ENCODE results near the gene EIF4G3.

DNA sequence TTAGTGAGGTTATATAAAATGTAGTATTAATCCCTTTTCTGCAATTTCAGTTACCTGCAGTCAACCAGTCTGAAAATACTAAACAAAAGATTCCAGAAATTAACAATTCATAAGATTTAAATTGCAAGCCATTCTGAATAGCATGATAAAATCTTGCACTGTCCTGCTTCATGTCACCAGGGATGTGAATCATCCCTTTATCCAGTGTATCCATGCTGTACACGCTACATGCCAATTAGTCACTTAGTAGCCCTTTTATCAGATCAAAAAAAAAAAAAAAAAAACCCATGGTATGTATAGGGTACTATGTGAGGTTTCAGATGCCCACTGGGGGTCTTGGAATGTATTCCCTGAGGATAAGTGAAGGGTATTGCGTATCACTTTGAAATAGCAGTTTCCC lies 198.3 kb downstream of the EIF4G3 start:
- TF ChIP-seq, protein P1, sequence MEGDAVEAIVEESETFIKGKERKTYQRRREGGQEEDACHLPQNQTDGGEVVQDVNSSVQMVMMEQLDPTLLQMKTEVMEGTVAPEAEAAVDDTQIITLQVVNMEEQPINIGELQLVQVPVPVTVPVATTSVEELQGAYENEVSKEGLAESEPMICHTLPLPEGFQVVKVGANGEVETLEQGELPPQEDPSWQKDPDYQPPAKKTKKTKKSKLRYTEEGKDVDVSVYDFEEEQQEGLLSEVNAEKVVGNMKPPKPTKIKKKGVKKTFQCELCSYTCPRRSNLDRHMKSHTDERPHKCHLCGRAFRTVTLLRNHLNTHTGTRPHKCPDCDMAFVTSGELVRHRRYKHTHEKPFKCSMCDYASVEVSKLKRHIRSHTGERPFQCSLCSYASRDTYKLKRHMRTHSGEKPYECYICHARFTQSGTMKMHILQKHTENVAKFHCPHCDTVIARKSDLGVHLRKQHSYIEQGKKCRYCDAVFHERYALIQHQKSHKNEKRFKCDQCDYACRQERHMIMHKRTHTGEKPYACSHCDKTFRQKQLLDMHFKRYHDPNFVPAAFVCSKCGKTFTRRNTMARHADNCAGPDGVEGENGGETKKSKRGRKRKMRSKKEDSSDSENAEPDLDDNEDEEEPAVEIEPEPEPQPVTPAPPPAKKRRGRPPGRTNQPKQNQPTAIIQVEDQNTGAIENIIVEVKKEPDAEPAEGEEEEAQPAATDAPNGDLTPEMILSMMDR (IDR thresholded peaks at IDR 0.05), result no peak
- no peak for TF ChIP-seq POLR2A (IDR thresholded peaks at IDR 0.05)
